ENCODE measurements around the gene ANKRD10. TPM values are rescaled to one million over a fixed set of nuclear protein-coding genes. Genes with fewer than 3 reads are reported as not detected.

ANKRD10 gene
- total RNA-seq, 2 donors from 2014 or later: 95.5 to 137 TPM

- DNase-seq (ENCODE audit: low spot score) (no peak), ATAC-seq (no peak)
- Mint-ChIP-seq H3K27me3 (no peaks in the 10 kb centered on the region), H3K4me3 (no peak overlapping the region), H3K27ac (no peak overlapping the region), H3K9me3 (no peaks in the 10 kb centered on the region), H3K36me3 (peaks cover 7% of the 10 kb centered on the region), H3K4me1 (ENCODE audit: low read depth in 2 of 2) (peaks cover 0 to 6% of the 10 kb centered on the region in 2 donors)
Measured at GRCh38 chr13:110897521-110897920, 17.3 kb downstream of the ANKRD10 start.

GRCh38 chr13:110897014-110897413 lies 17.9 kb downstream of the ANKRD10 start:
- H3K4me3 Mint-ChIP-seq: no peak overlapping the region
- DNase-seq (ENCODE audit: low spot score) (no peak), ATAC-seq (no peak)
- peaks cover 0 to 6% of the 10 kb centered on the region in 2 donors for H3K4me1 Mint-ChIP-seq (ENCODE audit: low read depth in 2 of 2)
- H3K27ac Mint-ChIP-seq: no peak overlapping the region
- no peaks in the 10 kb centered on the region for H3K27me3 Mint-ChIP-seq
- peaks cover 7% of the 10 kb centered on the region for H3K36me3 Mint-ChIP-seq
- no peaks in the 10 kb centered on the region for H3K9me3 Mint-ChIP-seq

GRCh38 chr13:110894086-110894485 lies 20.8 kb downstream of the ANKRD10 start:
- no peak for DNase-seq (ENCODE audit: low spot score)
- Mint-ChIP-seq H3K36me3 (peaks cover 7% of the 10 kb centered on the region), H3K4me3 (no peak overlapping the region)

GRCh38 chr13:110893571-110893970 lies 21.3 kb downstream of the ANKRD10 start:
- H3K4me1 Mint-ChIP-seq (ENCODE audit: low read depth in 2 of 2): peaks cover 0 to 9% of the 10 kb centered on the region in 2 donors
- ATAC-seq: no peak
- H3K27me3 Mint-ChIP-seq: no peaks in the 10 kb centered on the region
- no peak overlapping the region for H3K27ac Mint-ChIP-seq
- H3K9me3 Mint-ChIP-seq: no peaks in the 10 kb centered on the region
- no peak for DNase-seq (ENCODE audit: low spot score)
- H3K4me3 Mint-ChIP-seq: no peak overlapping the region
- H3K36me3 Mint-ChIP-seq: peaks cover 7% of the 10 kb centered on the region

More at GRCh38 chr13:110894086-110894485, 20.8 kb downstream of the ANKRD10 start:
- H3K4me1 Mint-ChIP-seq (ENCODE audit: low read depth in 2 of 2): peaks cover 0 to 6% of the 10 kb centered on the region in 2 donors
- no peak overlapping the region for H3K27ac Mint-ChIP-seq
- ATAC-seq: no peak
- no peaks in the 10 kb centered on the region for H3K9me3 Mint-ChIP-seq
- H3K27me3 Mint-ChIP-seq: no peaks in the 10 kb centered on the region

GRCh38 chr13:110890279-110891165 lies 24.3 kb downstream of the ANKRD10 start:
- Mint-ChIP-seq H3K4me1 (ENCODE audit: low read depth in 2 of 2) (peaks cover 6 to 9% of the 10 kb centered on the region in 2 donors), H3K27me3 (no peaks in the 10 kb centered on the region), H3K4me3 (no peak overlapping the region), H3K27ac (no peak overlapping the region), H3K36me3 (peaks cover 7% of the 10 kb centered on the region), H3K9me3 (no peaks in the 10 kb centered on the region)
- no peak for DNase-seq (ENCODE audit: low spot score)
- ATAC-seq: no peak

- Mint-ChIP-seq H3K27ac (peak overlapping the region; percentile 10 to 50), H3K4me3 (no peak overlapping the region), H3K4me1 (ENCODE audit: low read depth in 2 of 2) (peaks cover 11 to 16% of the 10 kb centered on the region in 2 donors), H3K9me3 (no peaks in the 10 kb centered on the region), H3K36me3 (peaks cover 7% of the 10 kb centered on the region), H3K27me3 (no peaks in the 10 kb centered on the region)
- DNase-seq (ENCODE audit: low spot score) (no peak), ATAC-seq (no peak)
Measured at GRCh38 chr13:110888390-110888789, 26.5 kb downstream of the ANKRD10 start.

- H3K4me1 Mint-ChIP-seq (ENCODE audit: low read depth in 2 of 2): peaks cover 11 to 16% of the 10 kb centered on the region in 2 donors
- no peaks in the 10 kb centered on the region for H3K27me3 Mint-ChIP-seq
- no peaks in the 10 kb centered on the region for H3K9me3 Mint-ChIP-seq
- no peak overlapping the region for H3K4me3 Mint-ChIP-seq
- H3K27ac Mint-ChIP-seq: peak overlapping the region in 1 of 2 donors; percentile 50
- H3K36me3 Mint-ChIP-seq: peaks cover 2% of the 10 kb centered on the region
- ATAC-seq (no peak), DNase-seq (ENCODE audit: low spot score) (no peak)
Measured at GRCh38 chr13:110887597-110888333, 27.1 kb downstream of the ANKRD10 start.

GRCh38 chr13:110886870-110887596 lies 27.8 kb downstream of the ANKRD10 start:
- no peaks in the 10 kb centered on the region for H3K36me3 Mint-ChIP-seq
- H3K9me3 Mint-ChIP-seq: no peaks in the 10 kb centered on the region
- H3K4me3 Mint-ChIP-seq: no peak overlapping the region
- H3K4me1 Mint-ChIP-seq (ENCODE audit: low read depth in 2 of 2): peaks cover 11 to 16% of the 10 kb centered on the region in 2 donors
- ATAC-seq: no peak
- H3K27me3 Mint-ChIP-seq: no peaks in the 10 kb centered on the region
- no peak overlapping the region for H3K27ac Mint-ChIP-seq
- DNase-seq (ENCODE audit: low spot score): no peak

GRCh38 chr13:110885966-110886869 lies 28.7 kb downstream of the ANKRD10 start:
- DNase-seq (ENCODE audit: low spot score): no peak
- Mint-ChIP-seq H3K9me3 (no peaks in the 10 kb centered on the region), H3K4me1 (ENCODE audit: low read depth in 2 of 2) (peaks cover 11 to 16% of the 10 kb centered on the region in 2 donors), H3K27ac (no peak overlapping the region), H3K36me3 (no peaks in the 10 kb centered on the region), H3K4me3 (no peak overlapping the region), H3K27me3 (no peaks in the 10 kb centered on the region)
- ATAC-seq: peak in 1 of 2 donors; percentile 51

GRCh38 chr13:110885516-110885915 lies 29.4 kb downstream of the ANKRD10 start:
- Mint-ChIP-seq H3K9me3 (no peaks in the 10 kb centered on the region), H3K27me3 (no peaks in the 10 kb centered on the region)
- no peak for DNase-seq (ENCODE audit: low spot score)

GRCh38 chr13:110884517-110884916 lies 30.4 kb downstream of the ANKRD10 start:
- H3K9me3 Mint-ChIP-seq: no peaks in the 10 kb centered on the region
- H3K4me3 Mint-ChIP-seq: no peak overlapping the region
- H3K4me1 Mint-ChIP-seq (ENCODE audit: low read depth in 2 of 2): peaks cover 11 to 16% of the 10 kb centered on the region in 2 donors
- DNase-seq (ENCODE audit: low spot score) (no peak), ATAC-seq (no peak)
- H3K27me3 Mint-ChIP-seq: no peaks in the 10 kb centered on the region
- H3K36me3 Mint-ChIP-seq: no peaks in the 10 kb centered on the region
- peak overlapping the region in 1 of 2 donors; percentile 20 for H3K27ac Mint-ChIP-seq

More at GRCh38 chr13:110885516-110885915, 29.4 kb downstream of the ANKRD10 start:
- no peaks in the 10 kb centered on the region for H3K36me3 Mint-ChIP-seq
- H3K27ac Mint-ChIP-seq: peak overlapping the region in 1 of 2 donors; percentile 20
- H3K4me1 Mint-ChIP-seq (ENCODE audit: low read depth in 2 of 2): peaks cover 11 to 16% of the 10 kb centered on the region in 2 donors
- no peak for ATAC-seq
- no peak overlapping the region for H3K4me3 Mint-ChIP-seq

GRCh38 chr13:110883542-110883941 lies 31.3 kb downstream of the ANKRD10 start:
- H3K27me3 Mint-ChIP-seq: no peaks in the 10 kb centered on the region
- no peaks in the 10 kb centered on the region for H3K9me3 Mint-ChIP-seq
- ATAC-seq (no peak), DNase-seq (ENCODE audit: low spot score) (no peak)
- no peak overlapping the region for H3K27ac Mint-ChIP-seq
- H3K4me1 Mint-ChIP-seq (ENCODE audit: low read depth in 2 of 2): peaks cover 7 to 16% of the 10 kb centered on the region in 2 donors
- no peaks in the 10 kb centered on the region for H3K36me3 Mint-ChIP-seq
- H3K4me3 Mint-ChIP-seq: no peak overlapping the region

GRCh38 chr13:110882972-110883371 lies 31.9 kb downstream of the ANKRD10 start:
- Mint-ChIP-seq H3K4me3 (no peak overlapping the region), H3K27me3 (no peaks in the 10 kb centered on the region)
- DNase-seq (ENCODE audit: low spot score): no peak

More at GRCh38 chr13:110882972-110883371, 31.9 kb downstream of the ANKRD10 start:
- Mint-ChIP-seq H3K4me1 (ENCODE audit: low read depth in 2 of 2) (peaks cover 7 to 16% of the 10 kb centered on the region in 2 donors), H3K27ac (no peak overlapping the region), H3K9me3 (no peaks in the 10 kb centered on the region), H3K36me3 (no peaks in the 10 kb centered on the region)
- ATAC-seq: peak in 1 of 2 donors; percentile 53

All from natural killer cell treated with Interleukin-12 subunit alpha and Interleukin-12 subunit beta and Interleukin-15 and Interleukin-18, amount 100 ng/mL, for 72 hours (primary cell).